Hepatocyte (in vitro differentiated cells): ENCODE measurements around the gene IL17REL. TPM values are rescaled to one million over a fixed set of nuclear protein-coding genes. Genes with fewer than 3 reads are reported as not detected.

Source experiments
- DNase-seq: peaks from one replicate; pipeline ENCODE4 v3.0.0-alpha.2; 2016; ENCODE audit warnings: low spot score
- H2AFZ ChIP-seq: fragments of 200-600 bp; sonication (generic); 2 replicates; pipeline ENCODE4 v1.6.0; 2016; ENCODE audit warnings: antibody characterized with exemption, mild to moderate bottlenecking
- H3K27ac ChIP-seq: fragments of 200-600 bp; sonication (generic); 2 replicates; pipeline ENCODE4 v1.5.1; 2016; ENCODE audit warnings: mild to moderate bottlenecking
- H3K27me3 ChIP-seq: fragments of 200-600 bp; sonication (generic); 2 replicates; pipeline ENCODE4 v1.6.1; 2016
- H3K36me3 ChIP-seq: fragments of 200-600 bp; sonication (generic); replicated peaks from 2 replicates; pipeline ENCODE4 v1.5.1; 2016; ENCODE audit warnings: low read depth; ENCODE audit not compliant: insufficient read depth
- H3K4me1 ChIP-seq: fragments of 200-600 bp; sonication (generic); 2 replicates; pipeline ENCODE4 v1.5.1; 2016; ENCODE audit warnings: mild to moderate bottlenecking, moderate library complexity; ENCODE audit not compliant: insufficient read depth
- H3K4me2 ChIP-seq: fragments of 200-600 bp; sonication (generic); 2 replicates; pipeline ENCODE4 v1.6.0; 2016
- H3K4me3 ChIP-seq: fragments of 200-600 bp; sonication (generic); 2 replicates; pipeline ENCODE4 v1.5.1; 2016; ENCODE audit warnings: mild to moderate bottlenecking
- H3K79me2 ChIP-seq: fragments of 200-600 bp; sonication (generic); 2 replicates; pipeline ENCODE4 v1.6.0; 2017; ENCODE audit warnings: mild to moderate bottlenecking
- H3K9me2 ChIP-seq: fragments of 200-600 bp; sonication (generic); replicated peaks from 2 replicates; pipeline ENCODE4 v1.6.0; 2017; ENCODE audit warnings: mild to moderate bottlenecking; ENCODE audit not compliant: insufficient read depth
- H3K9me3 ChIP-seq: fragments of 200-600 bp; sonication (generic); 2 replicates; pipeline ENCODE4 v1.5.1; 2016; ENCODE audit warnings: low read depth, mild to moderate bottlenecking
- H4K20me1 ChIP-seq: fragments of 200-600 bp; sonication (generic); 2 replicates; pipeline ENCODE4 v1.6.0; 2016; ENCODE audit warnings: mild to moderate bottlenecking; ENCODE audit not compliant: insufficient read depth, poor library complexity, severe bottlenecking
- EZH2 ChIP-seq: fragments of 200-600 bp; sonication (generic); IDR thresholded peaks from 2 replicates; pipeline ENCODE4 v1.6.1; 2016; ENCODE audit warnings: antibody characterized with exemption, mild to moderate bottlenecking, borderline replicate concordance
- EZH2phosphoT487 ChIP-seq: fragments of 200-600 bp; sonication (generic); IDR thresholded peaks from one replicate; pipeline ENCODE4 v1.6.1; 2018; ENCODE audit warnings: antibody characterized with exemption, mild to moderate bottlenecking, low read depth, moderate library complexity; ENCODE audit not compliant: unreplicated experiment, severe bottlenecking
- WGBS: methylation state at CpG from one replicate; pipeline ENCODE4 v1.1.6; 2016; ENCODE audit warnings: low lambda C conversion rate; ENCODE audit errors: missing lambda C conversion rate; 5-methylcytosine and 5-hydroxymethylcytosine counted together
- polyA plus RNA-seq: library from polyadenylated mRNA; unstranded; fragments of >200 nt; fragmentation: Nextera tagmentation; extraction: Ambion mirVana; gene quantifications from 2 replicates; pipeline ENCODE4 v1.2.1, GENCODE V29; 2016
- total RNA-seq: library from RNA; depleted of rRNA; stranded (reverse); fragments of >200 nt; gene quantifications from 2 replicates; pipeline ENCODE4 v1.2.3, GENCODE V29; 2014
- TF ChIP-seq, protein P1 (sequence below): fragments of 200-600 bp; sonication (generic); IDR thresholded peaks from 2 replicates; pipeline ENCODE4 v1.5.1; 2016; ENCODE audit warnings: antibody characterized with exemption, mild to moderate bottlenecking; ENCODE audit not compliant: poor library complexity

The IL17REL gene
- total and polyA plus RNA-seq, 2 experiments from 2014 or later: not detected

DNA sequence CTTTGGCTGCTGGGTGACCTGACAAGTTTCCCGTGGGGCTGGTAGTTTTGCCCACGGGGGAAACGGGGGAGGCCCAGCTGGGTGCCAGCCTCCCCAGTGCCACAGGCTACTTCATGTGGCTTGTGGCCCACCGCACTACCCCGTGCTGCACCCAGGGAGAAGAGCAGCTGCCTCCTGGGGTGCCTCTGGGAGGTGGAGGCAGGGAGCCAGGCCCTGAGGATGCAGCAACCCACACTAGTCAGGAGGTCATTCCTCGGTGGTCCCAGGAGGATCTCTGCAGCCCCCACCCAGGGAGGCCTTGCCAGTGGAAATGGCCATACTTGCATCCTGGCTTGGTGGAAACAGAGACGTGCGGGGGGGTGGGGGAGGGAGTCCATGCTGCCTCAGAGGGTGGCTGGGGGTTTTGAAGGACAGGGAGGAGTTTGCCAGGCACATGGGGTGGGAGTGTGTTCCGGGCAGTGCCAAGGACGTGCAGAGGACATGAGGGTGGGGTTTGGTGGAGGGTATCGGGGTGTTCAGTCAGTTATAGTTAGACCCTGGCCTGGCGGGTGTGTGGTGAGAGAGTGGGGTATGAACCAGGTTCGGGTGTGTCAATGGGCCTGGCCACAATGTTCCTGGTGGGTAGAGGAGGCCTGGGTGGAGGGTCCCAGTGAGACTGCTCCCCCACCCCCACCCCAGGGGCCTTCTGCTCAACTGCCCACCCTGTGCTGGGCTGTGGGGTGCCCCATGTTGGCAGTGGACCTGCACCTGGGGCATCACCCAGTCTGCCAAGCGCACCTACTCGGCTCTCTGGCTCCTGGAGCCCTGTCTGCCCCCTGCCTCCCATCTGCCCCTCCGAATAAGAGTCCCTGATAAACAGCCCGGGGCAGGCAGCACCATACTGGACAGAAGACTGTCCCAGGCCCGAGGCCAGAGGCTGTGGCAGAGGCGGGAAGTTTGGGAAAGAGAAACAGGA is 48.2 kb downstream of the IL17REL start:
- Histone ChIP-seq H3K9me3 (no peaks in the 10 kb centered on the region), H4K20me1 (peaks cover 43% of the 10 kb centered on the region), H3K9me2 (no peaks in the 10 kb centered on the region), H2AFZ (no peak overlapping the region), H3K4me1 (peaks cover 46% of the 10 kb centered on the region), H3K27ac (peak overlapping the region; percentile 94), H3K4me3 (no peak overlapping the region), H3K79me2 (peaks cover 35% of the 10 kb centered on the region), H3K36me3 (no peaks in the 10 kb centered on the region), H3K27me3 (no peaks in the 10 kb centered on the region), H3K4me2 (peak overlapping the region; percentile 95)
- TF ChIP-seq, protein P1, sequence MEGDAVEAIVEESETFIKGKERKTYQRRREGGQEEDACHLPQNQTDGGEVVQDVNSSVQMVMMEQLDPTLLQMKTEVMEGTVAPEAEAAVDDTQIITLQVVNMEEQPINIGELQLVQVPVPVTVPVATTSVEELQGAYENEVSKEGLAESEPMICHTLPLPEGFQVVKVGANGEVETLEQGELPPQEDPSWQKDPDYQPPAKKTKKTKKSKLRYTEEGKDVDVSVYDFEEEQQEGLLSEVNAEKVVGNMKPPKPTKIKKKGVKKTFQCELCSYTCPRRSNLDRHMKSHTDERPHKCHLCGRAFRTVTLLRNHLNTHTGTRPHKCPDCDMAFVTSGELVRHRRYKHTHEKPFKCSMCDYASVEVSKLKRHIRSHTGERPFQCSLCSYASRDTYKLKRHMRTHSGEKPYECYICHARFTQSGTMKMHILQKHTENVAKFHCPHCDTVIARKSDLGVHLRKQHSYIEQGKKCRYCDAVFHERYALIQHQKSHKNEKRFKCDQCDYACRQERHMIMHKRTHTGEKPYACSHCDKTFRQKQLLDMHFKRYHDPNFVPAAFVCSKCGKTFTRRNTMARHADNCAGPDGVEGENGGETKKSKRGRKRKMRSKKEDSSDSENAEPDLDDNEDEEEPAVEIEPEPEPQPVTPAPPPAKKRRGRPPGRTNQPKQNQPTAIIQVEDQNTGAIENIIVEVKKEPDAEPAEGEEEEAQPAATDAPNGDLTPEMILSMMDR: no peak
- TF ChIP-seq EZH2 (no peak), EZH2phosphoT487 (no peak)
- 88% methylated on average over 16 of the region's 19 CpGs for WGBS
- peak; percentile 10 for DNase-seq

GRCh38 chr22:49963647-49964026 is 48.9 kb downstream of the IL17REL start:
- no peak overlapping the region for H3K4me3 ChIP-seq
- no peak for TF ChIP-seq EZH2
- TF ChIP-seq, protein P1: no peak
- TF ChIP-seq EZH2phosphoT487: no peak
- no peak for DNase-seq
- H3K4me2 ChIP-seq: peak overlapping the region; percentile 95
- no peaks in the 10 kb centered on the region for H3K27me3 ChIP-seq
- H3K36me3 ChIP-seq: no peaks in the 10 kb centered on the region
- H3K79me2 ChIP-seq: peaks cover 35% of the 10 kb centered on the region
- H3K4me1 ChIP-seq: peaks cover 49% of the 10 kb centered on the region
- no peak overlapping the region for H2AFZ ChIP-seq
- no peaks in the 10 kb centered on the region for H3K9me3 ChIP-seq
- H3K27ac ChIP-seq: peak overlapping the region; percentile 94
- 73% methylated on average over 6 of the region's 6 CpGs for WGBS
- H4K20me1 ChIP-seq: peaks cover 43% of the 10 kb centered on the region
- no peaks in the 10 kb centered on the region for H3K9me2 ChIP-seq

DNA sequence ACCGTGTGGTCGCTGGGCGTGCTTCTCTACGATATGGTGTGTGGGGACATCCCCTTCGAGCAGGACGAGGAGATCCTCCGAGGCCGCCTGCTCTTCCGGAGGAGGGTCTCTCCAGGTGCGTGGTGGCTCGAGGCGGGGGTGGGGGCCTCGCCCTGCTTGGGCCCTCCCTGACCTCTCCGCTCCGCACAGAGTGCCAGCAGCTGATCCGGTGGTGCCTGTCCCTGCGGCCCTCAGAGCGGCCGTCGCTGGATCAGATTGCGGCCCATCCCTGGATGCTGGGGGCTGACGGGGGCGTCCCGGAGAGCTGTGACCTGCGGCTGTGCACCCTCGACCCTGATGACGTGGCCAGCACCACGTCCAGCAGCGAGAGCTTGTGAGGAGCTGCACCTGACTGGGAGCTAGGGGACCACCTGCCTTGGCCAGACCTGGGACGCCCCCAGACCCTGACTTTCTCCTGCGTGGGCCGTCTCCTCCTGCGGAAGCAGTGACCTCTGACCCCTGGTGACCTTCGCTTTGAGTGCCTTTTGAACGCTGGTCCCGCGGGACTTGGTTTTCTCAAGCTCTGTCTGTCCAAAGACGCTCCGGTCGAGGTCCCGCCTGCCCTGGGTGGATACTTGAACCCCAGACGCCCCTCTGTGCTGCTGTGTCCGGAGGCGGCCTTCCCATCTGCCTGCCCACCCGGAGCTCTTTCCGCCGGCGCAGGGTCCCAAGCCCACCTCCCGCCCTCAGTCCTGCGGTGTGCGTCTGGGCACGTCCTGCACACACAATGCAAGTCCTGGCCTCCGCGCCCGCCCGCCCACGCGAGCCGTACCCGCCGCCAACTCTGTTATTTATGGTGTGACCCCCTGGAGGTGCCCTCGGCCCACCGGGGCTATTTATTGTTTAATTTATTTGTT is 49.6 kb downstream of the IL17REL start:
- no peak for TF ChIP-seq EZH2
- TF ChIP-seq, protein P1: no peak
- TF ChIP-seq EZH2phosphoT487: no peak
- H3K27me3 ChIP-seq: no peaks in the 10 kb centered on the region
- no peaks in the 10 kb centered on the region for H3K9me3 ChIP-seq
- peak overlapping the region; percentile 94 for H3K27ac ChIP-seq
- no peak overlapping the region for H2AFZ ChIP-seq
- peak overlapping the region; percentile 26 for H3K4me3 ChIP-seq
- H4K20me1 ChIP-seq: peaks cover 43% of the 10 kb centered on the region
- H3K36me3 ChIP-seq: no peaks in the 10 kb centered on the region
- peaks cover 35% of the 10 kb centered on the region for H3K79me2 ChIP-seq
- peak; percentile 30 for DNase-seq
- H3K4me1 ChIP-seq: peaks cover 49% of the 10 kb centered on the region
- WGBS: 81% methylated on average over 43 of the region's 63 CpGs
- H3K9me2 ChIP-seq: no peaks in the 10 kb centered on the region
- peak overlapping the region; percentile 95 for H3K4me2 ChIP-seq
